IMR-90 (cell line): ENCODE data around the gene EPB41L5. TPM values are rescaled to one million over a fixed set of nuclear protein-coding genes. Genes with fewer than 3 reads are reported as not detected.

Experiments used
- ATAC-seq: fragments of 200-7000 bp; cut with Tn5 transposase; 2 replicates; pipeline ENCODE4 v1.9.1; 2020; ENCODE audit warnings: low read depth, mild to moderate bottlenecking, moderate library complexity
- BruUV-seq: library from RNA; stranded (reverse); fragments of 400-500 nt; replicated peaks from 2 replicates; lab custom pipeline; 2021; lab: Mats Ljungman, UMichigan
- CTCF ChIA-PET: fragments of 300-600 bp; formaldehyde crosslinking; extraction: SDS; loops from one replicate; lab custom pipeline; 2021; ENCODE audit warnings: antibody characterized with exemption; lab: Yijun Ruan, JAX
- POLR2A ChIA-PET: fragments of 300-600 bp; sonication (Branson Sonifier 250); formaldehyde crosslinking; loops from one replicate; lab custom pipeline; 2022; ENCODE audit warnings: antibody characterized with exemption; ENCODE audit not compliant: unreplicated experiment; lab: Charles Lee
- DNase-seq: peaks from one replicate; pipeline ENCODE4 v3.0.0; 2013
- H2AFZ ChIP-seq: replicated peaks from 2 replicates; pipeline ENCODE3; 2013; ENCODE audit warnings: low read length, mild to moderate bottlenecking; ENCODE audit not compliant: poor library complexity
- H2AK5ac ChIP-seq: 2 replicates; pipeline ENCODE4 v1.6.1; 2013; ENCODE audit warnings: low read depth, low read length, inconsistent platforms
- H2AK9ac ChIP-seq: replicated peaks from 2 replicates; pipeline ENCODE3; 2013; ENCODE audit warnings: mild to moderate bottlenecking, low read depth, low read length, moderate library complexity; ENCODE audit not compliant: poor library complexity
- H2BK120ac ChIP-seq: 2 replicates; pipeline ENCODE4 v1.6.1; 2013; ENCODE audit warnings: low read depth, low read length, inconsistent platforms
- H2BK15ac ChIP-seq: 3 replicates; pipeline ENCODE4 v1.6.1; 2013; ENCODE audit warnings: low read depth, low read length, inconsistent platforms
- H2BK20ac ChIP-seq: 2 replicates; pipeline ENCODE4 v1.6.1; 2013; ENCODE audit warnings: low read depth, mild to moderate bottlenecking, inconsistent platforms, low read length, moderate library complexity
- H2BK5ac ChIP-seq: 2 replicates; pipeline ENCODE4 v1.6.1; 2013; ENCODE audit warnings: mild to moderate bottlenecking, low read depth, low read length, inconsistent platforms; ENCODE audit not compliant: poor library complexity, severe bottlenecking
- H3K14ac ChIP-seq: replicated peaks from 2 replicates; pipeline ENCODE4 v1.6.1; 2013; ENCODE audit warnings: low read depth, low read length, inconsistent platforms
- H3K18ac ChIP-seq: 2 replicates; pipeline ENCODE4 v1.6.1; 2013; ENCODE audit warnings: low read depth, low read length, control low read depth
- H3K23ac ChIP-seq: 2 replicates; pipeline ENCODE4 v1.6.1; 2013; ENCODE audit warnings: low read depth, low read length, inconsistent platforms
- H3K27ac ChIP-seq: 2 replicates; pipeline ENCODE4 v1.5.1; 2013; ENCODE audit warnings: mild to moderate bottlenecking, control low read depth, low read length; ENCODE audit not compliant: insufficient read depth
- H3K27me3 ChIP-seq: 2 replicates; pipeline ENCODE4 v1.6.1; 2013; ENCODE audit warnings: low read length; ENCODE audit not compliant: control insufficient read depth, insufficient read depth
- H3K36me3 ChIP-seq: 2 replicates; pipeline ENCODE4 v1.6.1; 2013; ENCODE audit warnings: low read length, mixed read lengths; ENCODE audit not compliant: control insufficient read depth, insufficient read depth
- H3K4ac ChIP-seq: 2 replicates; pipeline ENCODE4 v1.6.1; 2013; ENCODE audit warnings: low read depth, low read length, inconsistent platforms
- H3K4me1 ChIP-seq: 2 replicates; pipeline ENCODE4 v1.6.1; 2013; ENCODE audit warnings: low read length, mixed read lengths; ENCODE audit not compliant: control insufficient read depth, insufficient read depth
- H3K4me2 ChIP-seq: 2 replicates; pipeline ENCODE4 v1.6.1; 2013; ENCODE audit warnings: low read depth, mild to moderate bottlenecking, control low read depth, low read length, moderate library complexity
- H3K4me3 ChIP-seq: 2 replicates; pipeline ENCODE4 v1.5.1; 2013; ENCODE audit warnings: low read depth, mild to moderate bottlenecking, control low read depth, low read length, moderate library complexity; ENCODE audit not compliant: insufficient read depth
- H3K56ac ChIP-seq: 2 replicates; pipeline ENCODE4 v1.6.1; 2013; ENCODE audit warnings: low read length, inconsistent platforms; ENCODE audit not compliant: insufficient read depth; ENCODE audit errors: extremely low read depth
- H3K79me1 ChIP-seq, 2 experiments: 2 replicates each; pipeline ENCODE4 v1.6.1; 2013; ENCODE audit warnings: low read length in 2 of 2, inconsistent platforms in 1 of 2, low read depth in 1 of 2
- H3K9ac ChIP-seq: 2 replicates; pipeline ENCODE4 v1.6.1; 2013; ENCODE audit warnings: low read depth, low read length, control low read depth
- H3K9me1 ChIP-seq: 2 replicates; pipeline ENCODE4 v1.6.1; 2013; ENCODE audit warnings: low read length, inconsistent platforms; ENCODE audit not compliant: insufficient read depth
- H3K9me3 ChIP-seq: 2 replicates; pipeline ENCODE4 v1.6.1; 2013; ENCODE audit warnings: low read length; ENCODE audit not compliant: control insufficient read depth, insufficient read depth
- H4K20me1 ChIP-seq: 2 replicates; pipeline ENCODE4 v1.6.1; 2013; ENCODE audit warnings: low read length, inconsistent platforms; ENCODE audit not compliant: insufficient read depth
- H4K5ac ChIP-seq: 2 replicates; pipeline ENCODE4 v1.6.1; 2013; ENCODE audit warnings: mild to moderate bottlenecking, low read depth, low read length, control low read depth
- H4K8ac ChIP-seq, 2 experiments: 2 replicates each; pipeline ENCODE4 v1.6.1; 2013; ENCODE audit warnings: low read depth in 2 of 2, low read length in 2 of 2, control low read depth in 1 of 2, inconsistent platforms in 1 of 2
- H4K91ac ChIP-seq: 2 replicates; pipeline ENCODE4 v1.6.1; 2013; ENCODE audit warnings: low read depth, low read length, inconsistent platforms; ENCODE audit not compliant: insufficient read depth
- BHLHE40 ChIP-seq: fragments of 150-350 bp; IDR thresholded peaks from 2 replicates; pipeline ENCODE4 v1.6.1; 2016; ENCODE audit warnings: mild to moderate bottlenecking, low read depth, low read length
- CEBPB ChIP-seq: IDR thresholded peaks from 2 replicates; pipeline ENCODE4 v1.6.1; 2012; ENCODE audit warnings: low read depth, low read length, improper control_type of control experiment
- ELK1 ChIP-seq: fragments of 150-350 bp; IDR thresholded peaks from 2 replicates; pipeline ENCODE4 v1.6.1; 2016; ENCODE audit warnings: low read depth, mild to moderate bottlenecking, low read length, moderate library complexity, borderline replicate concordance
- FOS ChIP-seq: fragments of 150-350 bp; IDR thresholded peaks from 2 replicates; pipeline ENCODE4 v1.6.1; 2016; ENCODE audit warnings: low read depth, low read length
- MAFK ChIP-seq: IDR thresholded peaks from 2 replicates; pipeline ENCODE4 v1.6.1; 2012; ENCODE audit warnings: low read depth, low read length, improper control_type of control experiment
- MAZ ChIP-seq: IDR thresholded peaks from 2 replicates; pipeline ENCODE4 v1.6.1; 2012; ENCODE audit warnings: low read depth, mild to moderate bottlenecking, low read length, improper control_type of control experiment, moderate library complexity, borderline replicate concordance
- MXI1 ChIP-seq: IDR thresholded peaks from 2 replicates; pipeline ENCODE4 v1.6.1; 2012; ENCODE audit warnings: low read depth, mild to moderate bottlenecking, low read length, moderate library complexity, borderline replicate concordance
- NFE2L2 ChIP-seq: fragments of 150-350 bp; IDR thresholded peaks from 2 replicates; pipeline ENCODE4 v1.6.1; 2016; ENCODE audit warnings: low read depth, mild to moderate bottlenecking, low read length
- POLR2A ChIP-seq: IDR thresholded peaks from 2 replicates; pipeline ENCODE4 v1.6.1; 2012; ENCODE audit warnings: mild to moderate bottlenecking, low read depth, low read length
- RAD21 ChIP-seq: IDR thresholded peaks from 2 replicates; pipeline ENCODE4 v1.6.1; 2012; ENCODE audit warnings: low read length, improper control_type of control experiment
- RCOR1 ChIP-seq: IDR thresholded peaks from 2 replicates; pipeline ENCODE4 v1.6.1; 2012; ENCODE audit warnings: mild to moderate bottlenecking, low read length, improper control_type of control experiment; ENCODE audit not compliant: insufficient replicate concordance
- RFX5 ChIP-seq: IDR thresholded peaks from 2 replicates; pipeline ENCODE4 v1.8.0; 2012; ENCODE audit warnings: low read depth, mild to moderate bottlenecking, low read length, moderate library complexity
- SMC3 ChIP-seq: fragments of 150-350 bp; IDR thresholded peaks from 2 replicates; pipeline ENCODE4 v1.6.1; 2016; ENCODE audit warnings: low read depth, mild to moderate bottlenecking, antibody characterized with exemption, low read length, moderate library complexity
- USF2 ChIP-seq: fragments of 150-350 bp; IDR thresholded peaks from 2 replicates; pipeline ENCODE4 v1.6.1; 2017; ENCODE audit warnings: mild to moderate bottlenecking, antibody characterized with exemption, low read length, low read depth
- WGBS, 2 experiments: methylation state at CpG; one replicate each; pipeline versions ENCODE4 v1.1.5 to v1.1.7; 2013; ENCODE audit warnings: missing lambda C conversion rate in 2 of 2; ENCODE audit not compliant: insufficient read length in 1 of 2; ENCODE audit errors: extremely low coverage in 2 of 2; 5-methylcytosine and 5-hydroxymethylcytosine counted together
- dilution Hi-C: fragments of 300-500 bp; cut with HindIII; formaldehyde crosslinking; loops from one replicate; pipeline ENCODE4 v1.14.3; 2018; ENCODE audit warnings: low sequenced_read_pairs; ENCODE audit not compliant: unreplicated experiment
- in situ Hi-C: fragments of 300-500 bp; cut with MboI; formaldehyde crosslinking; loops from 3 replicates; pipeline ENCODE4 v1.14.3; 2019; ENCODE audit warnings: low sequenced_read_pairs, inconsistent platforms, mixed read lengths
- intact Hi-C: fragments of 100-400 bp; cut with micrococcal nuclease; formaldehyde crosslinking; loops from 2 replicates; pipeline ENCODE4 v1.10.0; 2022
- polyA plus RNA-seq, 3 experiments: library from polyadenylated mRNA; depleted of rRNA; stranded (reverse); fragments of >200 nt; gene quantifications; 2 replicates each; pipeline ENCODE4 v1.2.3, GENCODE V29; 2012; ENCODE audit warnings: low replicate concordance in 1 of 3
- total RNA-seq: library from RNA; depleted of rRNA; stranded (reverse); fragments of >200 nt; gene quantifications from 2 replicates; pipeline ENCODE4 v1.2.3, GENCODE V29; 2012
- TF ChIP-seq, protein P1 (sequence below): conservative IDR thresholded peaks from 2 replicates; pipeline ENCODE4 v1.5.1; 2012; ENCODE audit warnings: mild to moderate bottlenecking, low read depth, low read length, improper control_type of control experiment

Gene EPB41L5
- total and polyA plus RNA-seq, 2 of the 4 experiments (the other 2 are of a cell fraction), result 5.1 to 10.6 TPM

- DNase-seq (no peak), ATAC-seq (no peak)
- Histone ChIP-seq H3K14ac (no peak overlapping the region), H3K23ac (no peak overlapping the region), H3K9ac (no peak overlapping the region), H3K4me2 (no peak overlapping the region), H3K56ac (no peak overlapping the region), H3K79me1 (no peaks in the 10 kb centered on the region), H4K91ac (no peak overlapping the region), H4K5ac (no peak overlapping the region), H3K4me1 (no peaks in the 10 kb centered on the region), H3K9me1 (no peaks in the 10 kb centered on the region), H4K20me1 (no peaks in the 10 kb centered on the region), H2AK5ac (no peak overlapping the region), H2BK120ac (no peak overlapping the region), H3K27ac (no peak overlapping the region), H3K18ac (no peak overlapping the region), H3K4ac (no peak overlapping the region), H2BK5ac (no peak overlapping the region), H3K4me3 (no peak overlapping the region), H2AFZ (no peak overlapping the region), H2BK15ac (no peak overlapping the region), H2AK9ac (no peak overlapping the region), H3K27me3 (no peaks in the 10 kb centered on the region), H3K9me3 (no peaks in the 10 kb centered on the region), H2BK20ac (no peak overlapping the region), H3K36me3 (peaks cover 4% of the 10 kb centered on the region; the same call in 1 of the 2 replicates), H4K8ac (no peak overlapping the region)
- WGBS, 2 experiments, result no CpG with 5 or more reads among the region's 3 CpGs
- TF ChIP-seq NFE2L2 (no peak), SMC3 (no peak), CEBPB (no peak), MAZ (no peak), MXI1 (no peak), USF2 (no peak), POLR2A (no peak), RFX5 (no peak), ELK1 (no peak), BHLHE40 (no peak), RCOR1 (no peak), RAD21 (no peak), FOS (no peak), MAFK (no peak)
- TF ChIP-seq, protein P1, sequence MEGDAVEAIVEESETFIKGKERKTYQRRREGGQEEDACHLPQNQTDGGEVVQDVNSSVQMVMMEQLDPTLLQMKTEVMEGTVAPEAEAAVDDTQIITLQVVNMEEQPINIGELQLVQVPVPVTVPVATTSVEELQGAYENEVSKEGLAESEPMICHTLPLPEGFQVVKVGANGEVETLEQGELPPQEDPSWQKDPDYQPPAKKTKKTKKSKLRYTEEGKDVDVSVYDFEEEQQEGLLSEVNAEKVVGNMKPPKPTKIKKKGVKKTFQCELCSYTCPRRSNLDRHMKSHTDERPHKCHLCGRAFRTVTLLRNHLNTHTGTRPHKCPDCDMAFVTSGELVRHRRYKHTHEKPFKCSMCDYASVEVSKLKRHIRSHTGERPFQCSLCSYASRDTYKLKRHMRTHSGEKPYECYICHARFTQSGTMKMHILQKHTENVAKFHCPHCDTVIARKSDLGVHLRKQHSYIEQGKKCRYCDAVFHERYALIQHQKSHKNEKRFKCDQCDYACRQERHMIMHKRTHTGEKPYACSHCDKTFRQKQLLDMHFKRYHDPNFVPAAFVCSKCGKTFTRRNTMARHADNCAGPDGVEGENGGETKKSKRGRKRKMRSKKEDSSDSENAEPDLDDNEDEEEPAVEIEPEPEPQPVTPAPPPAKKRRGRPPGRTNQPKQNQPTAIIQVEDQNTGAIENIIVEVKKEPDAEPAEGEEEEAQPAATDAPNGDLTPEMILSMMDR, result no peak
- no TSS peak for BruUV-seq
- dilution Hi-C loops (no loop called here), in situ Hi-C loops (no loop called here), intact Hi-C loops (no loop called here)
- ChIA-PET CTCF (interaction anchor here (0.7 kb wide), 1 partner anchor 9 kb away, joined by 3 read pairs; no protein-coding TSS in a partner anchor), POLR2A (no interaction called here)
These were observed 78.6 kb downstream of the EPB41L5 start for GRCh38 chr2:120091436-120091835.
